ENCODE data around the gene FGFR3. TPM values are rescaled to one million over a fixed set of nuclear protein-coding genes. Genes with fewer than 3 reads are reported as not detected.

FGFR3 gene
- total and polyA plus RNA-seq, 10 of the 15 experiments (the other 5 are each of a cell fraction or from before 2014, with no cell fraction given): 0.05 to 0.33 (median 0.18) TPM; not detected in 6

GRCh38 chr4:1753294-1753696 lies 39.8 kb upstream of the FGFR3 start:
- WGBS (ENCODE audit: insufficient coverage, insufficient replicate concordance, low lambda C conversion rate, missing lambda C conversion rate): 32% methylated on average over 10 of the region's 10 CpGs
- no peak overlapping the region for H3K4me3 ChIP-seq
- H3K36me3 ChIP-seq (ENCODE audit: control insufficient read depth in 2 of 2, insufficient read depth in 2 of 2, low read length in 1 of 2): no peaks in the 10 kb centered on the region
- ChIA-PET SMC1A (ENCODE audit: uncharacterized antibody, unreplicated experiment) (no interaction called here), POLR2A (no interaction called here), RAD21 (ENCODE audit: unreplicated experiment) (no interaction called here), CTCF (interaction anchor here (1.0 kb wide), 1 partner anchor 471 kb away, joined by 3 read pairs; no protein-coding TSS in a partner anchor)
- in situ Hi-C loops (cut with MboI): no loop called here
- no TSS peak for BruUV-seq (replicated peaks)
- H2AFZ ChIP-seq (ENCODE audit: control insufficient read depth, low read depth, low read length): no peak overlapping the region
- no peaks in the 10 kb centered on the region for H3K9me3 ChIP-seq (replicated peaks; ENCODE audit: control insufficient read depth, insufficient read depth, low read length)
- DNase-seq (ENCODE audit: low read depth, low spot score) (no peak), FAIRE-seq (no peak), ATAC-seq (no peak)
- no peak overlapping the region for H3K4me2 ChIP-seq (ENCODE audit: control insufficient read depth, insufficient read depth)
- no peak overlapping the region for H3K9ac ChIP-seq (ENCODE audit: control insufficient read depth, insufficient read depth, low read length)
- no peaks in the 10 kb centered on the region for H4K20me1 ChIP-seq (ENCODE audit: control insufficient read depth, insufficient read depth)
- no peak overlapping the region for H3K27ac ChIP-seq (ENCODE audit: control insufficient read depth, insufficient read depth)
- intact Hi-C loops (cut with micrococcal nuclease; ENCODE audit: unreplicated experiment): no loop called here
- TF ChIP-seq ZBTB33 (IDR thresholded peaks at IDR 0.05): no peak
- TF ChIP-seq CREB1 (IDR thresholded peaks at IDR 0.05; ENCODE audit: low read depth): no peak
- no peak for TF ChIP-seq YY1 (IDR thresholded peaks at IDR 0.05; ENCODE audit: low read depth, low read length)
- TF ChIP-seq RELB (IDR thresholded peaks at IDR 0.05; ENCODE audit: low read depth): no peak
- no peak for TF ChIP-seq RFX5 (IDR thresholded peaks at IDR 0.05; ENCODE audit: low read depth, low read length)
- no peak for TF ChIP-seq IRF3 (IDR thresholded peaks at IDR 0.05)
- no peak for TF ChIP-seq KAT2A (conservative IDR thresholded peaks at IDR 0.05; ENCODE audit: control insufficient read depth, low read depth, low read length)
- no peak for TF ChIP-seq PRDM15 (CRISPR knock-in tag; IDR thresholded peaks at IDR 0.05)
- TF ChIP-seq DPF2 (IDR thresholded peaks at IDR 0.05): no peak
- no peak for TF ChIP-seq FOS (IDR thresholded peaks at IDR 0.05; ENCODE audit: borderline replicate concordance, extremely low read depth, insufficient read length)
- TF ChIP-seq RUNX3 (IDR thresholded peaks at IDR 0.05; ENCODE audit: low read length): no peak
- no peak for TF ChIP-seq EED (IDR thresholded peaks at IDR 0.05; ENCODE audit: low read depth)
- no peak for TF ChIP-seq RCOR1 (conservative IDR thresholded peaks at IDR 0.05; ENCODE audit: low read depth, low read length)
- no peak for TF ChIP-seq JUNB (IDR thresholded peaks at IDR 0.05)
- no peak for TF ChIP-seq FOXM1 (IDR thresholded peaks at IDR 0.05; ENCODE audit: low read depth, low read length)
- TF ChIP-seq ZNF24 (IDR thresholded peaks at IDR 0.05): no peak
- TF ChIP-seq, protein P1, sequence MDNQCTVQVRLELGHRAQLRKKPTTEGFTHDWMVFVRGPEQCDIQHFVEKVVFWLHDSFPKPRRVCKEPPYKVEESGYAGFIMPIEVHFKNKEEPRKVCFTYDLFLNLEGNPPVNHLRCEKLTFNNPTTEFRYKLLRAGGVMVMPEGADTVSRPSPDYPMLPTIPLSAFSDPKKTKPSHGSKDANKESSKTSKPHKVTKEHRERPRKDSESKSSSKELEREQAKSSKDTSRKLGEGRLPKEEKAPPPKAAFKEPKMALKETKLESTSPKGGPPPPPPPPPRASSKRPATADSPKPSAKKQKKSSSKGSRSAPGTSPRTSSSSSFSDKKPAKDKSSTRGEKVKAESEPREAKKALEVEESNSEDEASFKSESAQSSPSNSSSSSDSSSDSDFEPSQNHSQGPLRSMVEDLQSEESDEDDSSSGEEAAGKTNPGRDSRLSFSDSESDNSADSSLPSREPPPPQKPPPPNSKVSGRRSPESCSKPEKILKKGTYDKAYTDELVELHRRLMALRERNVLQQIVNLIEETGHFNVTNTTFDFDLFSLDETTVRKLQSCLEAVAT (IDR thresholded peaks at IDR 0.05): no peak
- H3K4me1 ChIP-seq (ENCODE audit: control insufficient read depth, insufficient read depth, low read length): no peaks in the 10 kb centered on the region
- H3K27me3 ChIP-seq (replicated peaks in 1 of 2; ENCODE audit: control insufficient read depth in 2 of 2, insufficient read depth in 2 of 2, low read length in 1 of 2): no peaks in the 10 kb centered on the region
- no peaks in the 10 kb centered on the region for H3K79me2 ChIP-seq (ENCODE audit: control insufficient read depth, insufficient read depth, low read length)
